MCF 10A (cell line): ENCODE data around the gene SCN2B. TPM values are rescaled to one million over a fixed set of nuclear protein-coding genes. Genes with fewer than 3 reads are reported as not detected.

Experiments
- BruUV-seq: library from RNA; stranded (reverse); fragments of 400-500 nt; replicated peaks from 2 replicates; lab custom pipeline; 2021; lab: Mats Ljungman, UMichigan
- CTCF ChIA-PET: fragments of 300-600 bp; sonication (Branson Sonifier 250); formaldehyde crosslinking; extraction: SDS; loops from one replicate; lab custom pipeline; 2021; ENCODE audit warnings: antibody characterized with exemption, inconsistent platforms; lab: Yijun Ruan, JAX
- POLR2A ChIA-PET: fragments of 300-600, 350-650 bp; sonication (Branson Sonifier 250); formaldehyde crosslinking; extraction: SDS; loops from one replicate; lab custom pipeline; 2020; ENCODE audit warnings: antibody characterized with exemption, inconsistent platforms; lab: Yijun Ruan, JAX
- DNase-seq: peaks from one replicate; pipeline ENCODE4 v3.0.0-alpha.2; 2018; ENCODE audit not compliant: unreplicated experiment
- H3K27ac Mint-ChIP-seq: one replicate; pipeline ENCODE4 v1.8.0; 2022; ENCODE audit warnings: mild to moderate bottlenecking, low read depth, mixed read lengths; ENCODE audit not compliant: unreplicated experiment
- H3K27me3 Mint-ChIP-seq: one replicate; pipeline ENCODE4 v1.8.0; 2022; ENCODE audit warnings: mixed read lengths; ENCODE audit not compliant: insufficient read depth, unreplicated experiment
- H3K36me3 Mint-ChIP-seq: one replicate; pipeline ENCODE4 v1.8.0; 2022; ENCODE audit warnings: mild to moderate bottlenecking, moderate library complexity, mixed read lengths; ENCODE audit not compliant: insufficient read depth, unreplicated experiment
- H3K4me1 Mint-ChIP-seq: one replicate; pipeline ENCODE4 v1.8.0; 2022; ENCODE audit warnings: mixed read lengths; ENCODE audit not compliant: insufficient read depth, unreplicated experiment
- H3K4me3 Mint-ChIP-seq: one replicate; pipeline ENCODE4 v1.8.0; 2022; ENCODE audit warnings: mild to moderate bottlenecking, moderate library complexity, mixed read lengths; ENCODE audit not compliant: unreplicated experiment
- H3K9me3 Mint-ChIP-seq: one replicate; pipeline ENCODE4 v1.8.0; 2022; ENCODE audit warnings: mixed read lengths; ENCODE audit not compliant: unreplicated experiment
- CTCF ChIP-seq: fragments of 200-600 bp; IDR thresholded peaks from one replicate; pipeline ENCODE4 v1.8.0; 2022; ENCODE audit warnings: antibody characterized with exemption, mild to moderate bottlenecking; ENCODE audit not compliant: unreplicated experiment
- intact Hi-C: fragments of 100-400 bp; cut with micrococcal nuclease; formaldehyde crosslinking; loops from 2 replicates; pipeline ENCODE4 v1.14.1; 2022
- total RNA-seq: library from RNA; stranded (reverse); gene quantifications from 2 replicates; pipeline ENCODE4 v1.2.3, GENCODE V29; 2022

Gene SCN2B
- total RNA-seq, 1 experiment from 2014 or later = not detected

DNA sequence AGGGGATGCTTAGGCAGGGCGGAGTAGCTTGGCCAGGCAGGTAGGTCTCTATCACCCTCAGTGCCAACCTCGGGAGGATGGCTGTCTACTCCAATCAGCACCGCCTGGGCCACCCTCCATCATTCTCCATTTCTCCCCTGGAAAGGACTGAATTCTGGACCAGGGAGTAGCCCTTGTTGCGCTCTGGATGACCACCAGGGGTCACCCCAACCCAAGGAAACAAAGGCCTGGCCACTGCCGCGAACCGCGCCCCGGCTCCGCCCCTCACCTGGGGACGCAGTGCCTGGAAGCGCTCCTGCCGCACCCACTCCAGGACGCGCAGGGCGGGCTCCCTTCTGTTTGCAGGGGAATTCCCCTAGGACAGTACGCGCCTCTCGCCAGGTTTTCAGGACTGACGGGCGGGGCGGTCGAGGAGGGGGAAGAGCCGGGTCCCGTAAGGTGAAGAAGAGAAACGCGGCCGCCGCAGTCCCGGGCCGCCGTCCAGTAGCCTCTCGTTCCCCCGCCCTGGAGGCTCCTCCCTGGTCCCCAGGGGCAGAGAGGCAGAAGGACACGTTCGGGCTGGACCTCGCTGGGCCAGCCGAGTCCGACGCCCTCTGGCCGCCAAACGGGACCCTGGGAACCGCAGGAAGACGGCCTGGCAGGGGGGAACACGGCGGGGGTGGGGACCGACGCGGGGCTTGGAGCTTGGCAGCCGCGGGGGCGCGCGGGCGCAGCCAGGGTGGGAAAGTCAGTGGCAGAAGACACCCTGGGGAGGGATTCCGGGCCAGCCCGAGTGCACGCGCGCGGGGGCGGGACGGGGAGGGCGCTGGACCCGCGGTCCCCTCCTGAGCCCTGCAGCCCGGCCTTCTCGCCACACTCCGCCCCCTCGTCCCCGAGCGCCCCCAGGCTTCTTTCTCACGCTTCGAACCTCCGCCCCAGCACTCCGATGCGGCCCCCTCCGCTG lies 30.9 kb downstream of the SCN2B start:
- DNase-seq = peak; percentile 88
- H3K27me3 Mint-ChIP-seq = peaks cover 15% of the 10 kb centered on the region
- no peaks in the 10 kb centered on the region for H3K36me3 Mint-ChIP-seq
- H3K27ac Mint-ChIP-seq = peak overlapping the region; percentile 66
- CTCF ChIA-PET = interaction anchor here (0.6 to 4.5 kb wide), 21 partner anchors 10 to 436 kb away, joined by 3 to 66 read pairs (median 5); no protein-coding TSS in a partner anchor
- no peaks in the 10 kb centered on the region for H3K9me3 Mint-ChIP-seq
- POLR2A ChIA-PET = interaction anchor here (1.4 kb wide), 1 partner anchor 26 kb away, joined by 7 read pairs; no protein-coding TSS in a partner anchor
- BruUV-seq = no TSS peak
- H3K4me3 Mint-ChIP-seq = peak overlapping the region; percentile 74
- intact Hi-C loops = loop anchor here (1.0 to 5.0 kb wide), 6 partner anchors 26 to 512 kb away; partner anchors contain the start of gene IFT46
- TF ChIP-seq CTCF = peak; percentile 92
- H3K4me1 Mint-ChIP-seq = peaks cover 15% of the 10 kb centered on the region

- Mint-ChIP-seq H3K36me3 (no peaks in the 10 kb centered on the region), H3K4me3 (peak overlapping the region; percentile 74), H3K27me3 (peaks cover 25% of the 10 kb centered on the region), H3K27ac (no peak overlapping the region), H3K9me3 (no peaks in the 10 kb centered on the region), H3K4me1 (peaks cover 15% of the 10 kb centered on the region)
- CTCF ChIA-PET = interaction anchor here (0.6 to 4.5 kb wide), 21 partner anchors 10 to 435 kb away, joined by 3 to 66 read pairs (median 4); no protein-coding TSS in a partner anchor
- no peak for DNase-seq
- POLR2A ChIA-PET = interaction anchor here (0.6 to 0.7 kb wide), 2 partner anchors 123 to 215 kb away, joined by 3 read pairs; partner anchors contain the start of gene UBE4A
- BruUV-seq = no TSS peak
- TF ChIP-seq CTCF = no peak
- intact Hi-C loops = loop anchor here (1.0 to 5.0 kb wide), 7 partner anchors 27 to 513 kb away; partner anchors contain the start of gene IFT46
These were observed 31.9 kb downstream of the SCN2B start for GRCh38 chr11:118144301-118145268.

DNA sequence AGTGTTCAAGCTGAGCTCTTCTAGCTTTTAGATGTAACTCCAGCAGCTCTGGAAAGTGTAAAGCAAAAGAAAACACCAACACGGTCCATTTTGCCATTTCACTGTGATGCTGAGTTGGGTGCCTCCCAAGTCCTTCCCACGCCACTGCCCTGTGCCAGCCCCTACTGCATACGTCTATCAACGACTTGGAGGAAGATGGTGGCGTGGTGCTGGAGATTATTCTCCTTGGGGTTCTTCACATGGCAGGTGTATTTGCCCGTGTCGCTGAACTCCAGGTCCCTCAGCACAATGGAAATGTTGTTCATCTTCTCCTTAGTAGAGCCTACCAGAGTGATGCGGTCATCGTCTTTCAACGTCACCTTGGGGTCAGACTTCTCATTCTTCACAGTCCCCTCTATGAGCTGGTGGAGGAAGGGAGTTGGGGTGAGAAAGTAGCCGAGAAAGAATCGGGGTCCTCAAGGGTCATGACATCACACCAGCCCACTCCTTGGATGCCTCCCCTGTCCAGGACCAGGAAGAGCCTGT lies 32.7 kb downstream of the SCN2B start:
- no peaks in the 10 kb centered on the region for H3K9me3 Mint-ChIP-seq
- H3K4me3 Mint-ChIP-seq = no peak overlapping the region
- DNase-seq = no peak
- ChIA-PET POLR2A (interaction anchor here (0.7 to 1.6 kb wide), 3 partner anchors 108 to 148 kb away, joined by 3 read pairs; partner anchors contain the start of gene MPZL3), CTCF (interaction anchor here (0.6 to 4.5 kb wide), 9 partner anchors 10 to 211 kb away, joined by 3 to 66 read pairs (median 5); no protein-coding TSS in a partner anchor)
- H3K27ac Mint-ChIP-seq = no peak overlapping the region
- intact Hi-C loops = loop anchor here (5.0 kb wide), 1 partner anchor 344 kb away; no protein-coding TSS in a partner anchor
- BruUV-seq = no TSS peak
- peaks cover 15% of the 10 kb centered on the region for H3K4me1 Mint-ChIP-seq
- H3K36me3 Mint-ChIP-seq = no peaks in the 10 kb centered on the region
- no peak for TF ChIP-seq CTCF
- H3K27me3 Mint-ChIP-seq = peaks cover 34% of the 10 kb centered on the region
